Measurements from ENCODE around the gene SYTL3.

- TF ChIP-seq CTCF (conservative IDR thresholded peaks at IDR 0.05; ENCODE audit: low read depth, low read length) (no peak), EZH2 (IDR thresholded peaks at IDR 0.05; ENCODE audit: low read length, unreplicated experiment) (no peak)
Observed at GRCh38 chr6:158784505-158784904, 134.7 kb downstream of the SYTL3 start.

Measured in PC-3 (cell line).